GM21576 (cell line): ENCODE results near the gene PRKCSH.
"Not testable (repeated sequence)": the region's sequence is repeated elsewhere in the genome, so short reads cannot be mapped to it uniquely, and the experiment has no call there.

Experiments used
- ATAC-seq: cut with Tn5 transposase; IDR thresholded peaks from one replicate; pipeline ENCODE4 v1.9.1; 2021; ENCODE audit warnings: mild to moderate bottlenecking, moderate library complexity; ENCODE audit not compliant: unreplicated experiment

Gene PRKCSH

GRCh38 chr19:11448410-11448809 is 13.0 kb downstream of the PRKCSH start:
- ATAC-seq: no peak

GRCh38 chr19:11448923-11449554 is 13.6 kb downstream of the PRKCSH start:
- ATAC-seq: no peak

- ATAC-seq: no peak
Observed at GRCh38 chr19:11450570-11451326, 15.3 kb downstream of the PRKCSH start.

- ATAC-seq: no peak
Observed at GRCh38 chr19:11451327-11451870, 16.0 kb downstream of the PRKCSH start.

GRCh38 chr19:11451871-11452619 is 16.6 kb downstream of the PRKCSH start:
- no peak for ATAC-seq

- no peak for ATAC-seq
Observed at GRCh38 chr19:11452620-11453310, 17.3 kb downstream of the PRKCSH start.

- ATAC-seq: no peak
Observed at GRCh38 chr19:11453468-11454341, 18.3 kb downstream of the PRKCSH start.

- not testable (repeated sequence) for ATAC-seq
Observed at GRCh38 chr19:11455233-11455554, 19.8 kb downstream of the PRKCSH start.

- no peak for ATAC-seq
Observed at GRCh38 chr19:11456659-11457058, 21.2 kb downstream of the PRKCSH start.

- no peak for ATAC-seq
Observed at GRCh38 chr19:11457115-11457514, 21.7 kb downstream of the PRKCSH start.

- ATAC-seq: no peak
Observed at GRCh38 chr19:11457831-11458230, 22.4 kb downstream of the PRKCSH start.

GRCh38 chr19:11458236-11458900 is 22.9 kb downstream of the PRKCSH start:
- ATAC-seq: no peak

- ATAC-seq: not testable (repeated sequence)
Observed at GRCh38 chr19:11458912-11459311, 23.5 kb downstream of the PRKCSH start.

GRCh38 chr19:11460207-11460606 is 24.8 kb downstream of the PRKCSH start:
- no peak for ATAC-seq

GRCh38 chr19:11461453-11461852 is 26.0 kb downstream of the PRKCSH start:
- no peak for ATAC-seq

GRCh38 chr19:11463391-11463790 is 28.0 kb downstream of the PRKCSH start:
- no peak for ATAC-seq

- ATAC-seq: no peak
Observed at GRCh38 chr19:11464333-11465265, 29.2 kb downstream of the PRKCSH start.

GRCh38 chr19:11465600-11465999 is 30.2 kb downstream of the PRKCSH start:
- ATAC-seq: no peak
